ENCODE data around the gene NCOR2.

GRCh38 chr12:124583854-124584253 lies 16.4 kb upstream of the NCOR2 start:
- TF ChIP-seq CTCF (IDR thresholded peaks at IDR 0.05 in 2 of 3, conservative IDR thresholded peaks at IDR 0.05 in 1 of 3; ENCODE audit: borderline replicate concordance in 1 of 3, insufficient read depth in 1 of 3, low read depth in 2 of 3, low read length in 2 of 3) (no peak), EZH2 (IDR thresholded peaks at IDR 0.05) (no peak), TCF7L2 (IDR thresholded peaks at IDR 0.05; ENCODE audit: borderline replicate concordance, extremely low read depth, insufficient read depth, insufficient read length) (no peak), POLR2A (IDR thresholded peaks at IDR 0.05; ENCODE audit: borderline replicate concordance, extremely low read depth, insufficient read depth, insufficient read length) (no peak), POLR2AphosphoS5 (IDR thresholded peaks at IDR 0.05; ENCODE audit: low read depth, low read length) (no peak), YY1 (IDR thresholded peaks at IDR 0.05; ENCODE audit: extremely low read depth, insufficient replicate concordance, low read depth, low read length) (no peak), SIN3A (IDR thresholded peaks at IDR 0.05; ENCODE audit: low read depth) (no peak), EZH2phosphoT487 (IDR thresholded peaks at IDR 0.05; ENCODE audit: borderline replicate concordance) (no peak), CEBPB (IDR thresholded peaks at IDR 0.05; ENCODE audit: low read depth) (no peak), ZNF274 (IDR thresholded peaks at IDR 0.05; ENCODE audit: low read depth, low read length) (no peak), FOSL1 (IDR thresholded peaks at IDR 0.05; ENCODE audit: low read depth) (no peak), EGR1 (IDR thresholded peaks at IDR 0.05; ENCODE audit: low read depth) (no peak), JUND (IDR thresholded peaks at IDR 0.05) (no peak)
- TF ChIP-seq, protein P1, sequence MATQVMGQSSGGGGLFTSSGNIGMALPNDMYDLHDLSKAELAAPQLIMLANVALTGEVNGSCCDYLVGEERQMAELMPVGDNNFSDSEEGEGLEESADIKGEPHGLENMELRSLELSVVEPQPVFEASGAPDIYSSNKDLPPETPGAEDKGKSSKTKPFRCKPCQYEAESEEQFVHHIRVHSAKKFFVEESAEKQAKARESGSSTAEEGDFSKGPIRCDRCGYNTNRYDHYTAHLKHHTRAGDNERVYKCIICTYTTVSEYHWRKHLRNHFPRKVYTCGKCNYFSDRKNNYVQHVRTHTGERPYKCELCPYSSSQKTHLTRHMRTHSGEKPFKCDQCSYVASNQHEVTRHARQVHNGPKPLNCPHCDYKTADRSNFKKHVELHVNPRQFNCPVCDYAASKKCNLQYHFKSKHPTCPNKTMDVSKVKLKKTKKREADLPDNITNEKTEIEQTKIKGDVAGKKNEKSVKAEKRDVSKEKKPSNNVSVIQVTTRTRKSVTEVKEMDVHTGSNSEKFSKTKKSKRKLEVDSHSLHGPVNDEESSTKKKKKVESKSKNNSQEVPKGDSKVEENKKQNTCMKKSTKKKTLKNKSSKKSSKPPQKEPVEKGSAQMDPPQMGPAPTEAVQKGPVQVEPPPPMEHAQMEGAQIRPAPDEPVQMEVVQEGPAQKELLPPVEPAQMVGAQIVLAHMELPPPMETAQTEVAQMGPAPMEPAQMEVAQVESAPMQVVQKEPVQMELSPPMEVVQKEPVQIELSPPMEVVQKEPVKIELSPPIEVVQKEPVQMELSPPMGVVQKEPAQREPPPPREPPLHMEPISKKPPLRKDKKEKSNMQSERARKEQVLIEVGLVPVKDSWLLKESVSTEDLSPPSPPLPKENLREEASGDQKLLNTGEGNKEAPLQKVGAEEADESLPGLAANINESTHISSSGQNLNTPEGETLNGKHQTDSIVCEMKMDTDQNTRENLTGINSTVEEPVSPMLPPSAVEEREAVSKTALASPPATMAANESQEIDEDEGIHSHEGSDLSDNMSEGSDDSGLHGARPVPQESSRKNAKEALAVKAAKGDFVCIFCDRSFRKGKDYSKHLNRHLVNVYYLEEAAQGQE (IDR thresholded peaks at IDR 0.05; ENCODE audit: low read depth) = no peak

All from HCT116 (cell line).